Activated CD8-positive, alpha-beta T cell treated with anti-CD3 and anti-CD28 coated beads for 36 hours (primary cell): ENCODE measurements around the gene TUBGCP5. TPM values are rescaled to one million over a fixed set of nuclear protein-coding genes. Genes with fewer than 3 reads are reported as not detected.
"Not testable (repeated sequence)": the region's sequence is repeated elsewhere in the genome, so short reads cannot be mapped to it uniquely, and the experiment has no call there.

Experiments
- ATAC-seq: fragments of 200-7000 bp; cut with Tn5 transposase; one replicate; pipeline ENCODE4 v1.10.0; 2021; ENCODE audit warnings: mild to moderate bottlenecking, moderate library complexity
- CTCF ChIA-PET: fragments of 350-600 bp; sonication (Branson Sonifier 250); formaldehyde crosslinking; loops from one replicate; lab custom pipeline; 2021; ENCODE audit warnings: antibody characterized with exemption; lab: Charles Lee
- POLR2A ChIA-PET: fragments of 350-600 bp; sonication (Branson Sonifier 250); formaldehyde crosslinking; loops from one replicate; lab custom pipeline; 2021; ENCODE audit warnings: antibody characterized with exemption; lab: Charles Lee
- DNase-seq: peaks from one replicate; pipeline ENCODE4 v3.0.0-alpha.2; 2020
- H3K27ac Mint-ChIP-seq: one replicate; pipeline ENCODE4 v1.8.0; 2021; ENCODE audit warnings: mild to moderate bottlenecking, mixed read lengths
- H3K27me3 Mint-ChIP-seq: one replicate; pipeline ENCODE4 v1.8.0; 2021; ENCODE audit warnings: mixed read lengths
- H3K36me3 Mint-ChIP-seq: one replicate; pipeline ENCODE4 v1.8.0; 2021; ENCODE audit warnings: low read depth, mixed read lengths
- H3K4me1 Mint-ChIP-seq: one replicate; pipeline ENCODE4 v1.8.0; 2021; ENCODE audit warnings: low read depth, mixed read lengths
- H3K4me3 Mint-ChIP-seq: one replicate; pipeline ENCODE4 v1.8.0; 2021; ENCODE audit warnings: mild to moderate bottlenecking, moderate library complexity, mixed read lengths
- H3K9me3 Mint-ChIP-seq: one replicate; pipeline ENCODE4 v1.8.0; 2021; ENCODE audit warnings: mixed read lengths
- CTCF ChIP-seq: fragments of 200-600 bp; IDR thresholded peaks from one replicate; pipeline ENCODE4 v1.8.0; 2022; ENCODE audit warnings: antibody characterized with exemption, mild to moderate bottlenecking
- intact Hi-C: fragments of 100-400 bp; cut with micrococcal nuclease; formaldehyde crosslinking; loops from one replicate; pipeline ENCODE4 v1.10.0; 2022
- total RNA-seq, 2 experiments: library from RNA; stranded (reverse); gene quantifications; one replicate each; pipeline ENCODE4 v1.2.3, GENCODE V29; 2021

TUBGCP5 gene
- total RNA-seq, 2 experiments from 2014 or later, result 19.2 to 22.0 TPM

DNA sequence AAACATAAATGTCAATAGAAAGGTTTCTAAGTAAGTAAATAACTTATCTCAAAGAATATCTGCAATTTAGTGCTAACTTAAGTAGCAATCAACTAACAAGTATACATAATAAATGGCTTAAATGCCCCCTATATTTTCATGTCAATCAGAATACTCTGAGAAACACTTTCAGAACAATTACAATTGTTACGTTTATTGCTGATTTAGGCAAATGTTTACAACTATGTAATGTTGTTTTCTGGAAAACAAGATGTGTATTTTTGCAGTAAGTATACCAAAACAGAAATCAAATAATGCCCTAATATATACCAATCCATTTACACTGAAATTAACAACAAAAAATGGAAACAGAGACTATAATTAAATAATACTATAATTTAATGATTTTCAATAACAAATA is 13.2 kb downstream of the TUBGCP5 start:
- no peak overlapping the region for H3K27ac Mint-ChIP-seq
- no peaks in the 10 kb centered on the region for H3K9me3 Mint-ChIP-seq
- no peaks in the 10 kb centered on the region for H3K27me3 Mint-ChIP-seq
- no peak for ATAC-seq
- ChIA-PET CTCF (interaction anchor here (2.1 kb wide), 1 partner anchor 10 kb away, joined by 14 read pairs; no protein-coding TSS in a partner anchor), POLR2A (interaction anchor here (1.4 kb wide), 1 partner anchor 13 kb away, joined by 6 read pairs; the partner anchor contains the start of gene TUBGCP5)
- H3K4me3 Mint-ChIP-seq, result no peak overlapping the region
- no peaks in the 10 kb centered on the region for H3K4me1 Mint-ChIP-seq
- peaks cover 34% of the 10 kb centered on the region for H3K36me3 Mint-ChIP-seq
- DNase-seq, result no peak
- no peak for TF ChIP-seq CTCF
- intact Hi-C loops, result no loop called here

DNA sequence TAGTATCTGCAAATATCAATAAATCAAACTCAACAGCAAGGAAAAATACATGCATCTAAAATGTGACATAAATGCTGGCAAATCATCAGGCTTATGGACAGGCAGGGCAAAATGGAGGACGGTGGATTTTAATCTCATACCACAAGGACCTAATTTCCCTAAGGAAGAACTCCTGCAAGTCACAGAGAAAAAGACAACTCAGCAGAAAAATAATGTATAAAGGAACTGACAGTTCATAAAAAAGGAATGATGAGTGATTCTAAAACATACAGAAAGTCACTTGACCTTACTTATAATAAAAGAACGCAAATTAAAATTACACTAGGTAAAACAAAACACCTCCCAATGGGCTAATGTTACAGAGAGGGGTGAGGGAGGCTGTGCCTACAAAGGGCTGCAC is 17.2 kb downstream of the TUBGCP5 start:
- Mint-ChIP-seq H3K27me3 (no peaks in the 10 kb centered on the region), H3K27ac (no peak overlapping the region), H3K4me1 (no peaks in the 10 kb centered on the region), H3K36me3 (peaks cover 38% of the 10 kb centered on the region), H3K4me3 (no peak overlapping the region), H3K9me3 (no peaks in the 10 kb centered on the region)
- DNase-seq (no peak), ATAC-seq (no peak)
- ChIA-PET CTCF (interaction anchor here (2.8 kb wide), 1 partner anchor 14 kb away, joined by 12 read pairs; no protein-coding TSS in a partner anchor), POLR2A (interaction anchor here (1.5 kb wide), 1 partner anchor 181 kb away, joined by 3 read pairs; no protein-coding TSS in a partner anchor)
- no peak for TF ChIP-seq CTCF
- intact Hi-C loops, result no loop called here

DNA sequence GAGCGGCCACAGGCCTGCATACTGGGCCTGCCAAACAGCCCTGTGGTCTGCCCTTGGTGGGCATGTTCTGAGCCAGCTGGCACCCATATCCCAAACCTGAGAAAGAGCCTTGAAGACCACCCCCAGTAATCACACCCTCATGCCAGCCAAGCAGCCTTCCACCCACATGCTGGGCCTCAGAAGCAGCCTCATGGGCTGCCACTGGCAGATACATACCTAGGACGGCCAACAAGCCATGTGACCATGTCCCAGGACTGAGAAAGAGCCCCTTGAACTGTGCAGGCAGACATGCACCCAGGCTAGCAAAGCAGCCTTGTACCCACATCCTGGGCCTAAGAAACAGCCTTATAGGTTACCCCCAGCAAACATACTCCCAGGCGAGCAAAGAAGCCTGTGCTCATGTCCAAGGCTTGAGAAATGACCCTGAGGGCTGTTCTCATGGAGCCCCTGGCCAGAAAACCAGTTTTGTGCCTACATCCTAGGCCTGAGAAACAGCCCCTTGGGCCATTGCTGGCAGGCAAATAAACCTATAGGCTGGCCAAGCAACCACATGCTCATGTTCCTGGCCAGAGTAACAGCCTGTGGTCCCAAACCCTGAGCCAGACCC is 24.9 kb downstream of the TUBGCP5 start:
- Mint-ChIP-seq H3K9me3 (no peaks in the 10 kb centered on the region), H3K36me3 (peaks cover 44% of the 10 kb centered on the region), H3K4me3 (no peak overlapping the region), H3K27ac (no peak overlapping the region), H3K4me1 (no peaks in the 10 kb centered on the region), H3K27me3 (no peaks in the 10 kb centered on the region)
- ChIA-PET POLR2A (no interaction called here), CTCF (no interaction called here)
- TF ChIP-seq CTCF, result no peak
- DNase-seq, result no peak
- no peak for ATAC-seq
- intact Hi-C loops, result no loop called here

- CTCF ChIA-PET, result interaction anchor here (0.7 kb wide), 1 partner anchor 20 kb away, joined by 3 read pairs; no protein-coding TSS in a partner anchor
- POLR2A ChIA-PET, result no interaction called here
These were observed 25.7 kb downstream of the TUBGCP5 start for GRCh38 chr15:23013681-23014080.

DNA sequence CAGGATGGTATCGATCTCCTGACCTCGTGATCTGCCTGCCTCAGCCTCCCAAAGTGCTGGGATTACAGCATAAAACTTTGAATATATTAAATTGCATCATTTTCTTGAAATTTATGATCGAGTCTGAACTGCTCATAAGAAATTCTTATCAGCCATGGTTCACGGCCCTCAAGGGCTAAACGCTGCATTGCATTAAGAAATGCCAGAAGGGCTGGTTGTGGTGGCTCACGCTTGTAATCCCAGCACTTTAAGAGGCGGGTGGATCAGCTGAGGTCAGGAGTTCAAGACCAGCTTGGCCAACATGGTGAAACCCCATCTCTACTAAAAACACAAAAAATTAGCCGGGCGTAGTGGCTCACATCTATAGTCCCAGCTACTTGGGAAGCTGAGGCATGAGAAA is 26.8 kb downstream of the TUBGCP5 start:
- H3K27me3 Mint-ChIP-seq, H3K4me3 Mint-ChIP-seq, intact Hi-C loops, H3K27ac Mint-ChIP-seq, POLR2A ChIA-PET, H3K9me3 Mint-ChIP-seq, CTCF ChIA-PET, ATAC-seq, H3K4me1 Mint-ChIP-seq, DNase-seq: not testable (repeated sequence)
- H3K36me3 Mint-ChIP-seq, result peaks cover 39% of the 10 kb centered on the region

More at GRCh38 chr15:23013681-23014080, 25.7 kb downstream of the TUBGCP5 start:
- TF ChIP-seq CTCF, result no peak
- Mint-ChIP-seq H3K4me3 (no peak overlapping the region), H3K9me3 (no peaks in the 10 kb centered on the region), H3K27me3 (no peaks in the 10 kb centered on the region), H3K36me3 (peaks cover 41% of the 10 kb centered on the region), H3K27ac (no peak overlapping the region), H3K4me1 (no peaks in the 10 kb centered on the region)
- intact Hi-C loops, result no loop called here
- ATAC-seq, result no peak
- no peak for DNase-seq
